ENCODE results near the gene TGOLN2. TPM values are rescaled to one million over a fixed set of nuclear protein-coding genes. Genes with fewer than 3 reads are reported as not detected.

TGOLN2 gene
- total and polyA plus RNA-seq, 2 of the 13 experiments (the other 11 are each of a cell fraction or from before 2014, with no cell fraction given): 99.6 to 155 TPM

DNA sequence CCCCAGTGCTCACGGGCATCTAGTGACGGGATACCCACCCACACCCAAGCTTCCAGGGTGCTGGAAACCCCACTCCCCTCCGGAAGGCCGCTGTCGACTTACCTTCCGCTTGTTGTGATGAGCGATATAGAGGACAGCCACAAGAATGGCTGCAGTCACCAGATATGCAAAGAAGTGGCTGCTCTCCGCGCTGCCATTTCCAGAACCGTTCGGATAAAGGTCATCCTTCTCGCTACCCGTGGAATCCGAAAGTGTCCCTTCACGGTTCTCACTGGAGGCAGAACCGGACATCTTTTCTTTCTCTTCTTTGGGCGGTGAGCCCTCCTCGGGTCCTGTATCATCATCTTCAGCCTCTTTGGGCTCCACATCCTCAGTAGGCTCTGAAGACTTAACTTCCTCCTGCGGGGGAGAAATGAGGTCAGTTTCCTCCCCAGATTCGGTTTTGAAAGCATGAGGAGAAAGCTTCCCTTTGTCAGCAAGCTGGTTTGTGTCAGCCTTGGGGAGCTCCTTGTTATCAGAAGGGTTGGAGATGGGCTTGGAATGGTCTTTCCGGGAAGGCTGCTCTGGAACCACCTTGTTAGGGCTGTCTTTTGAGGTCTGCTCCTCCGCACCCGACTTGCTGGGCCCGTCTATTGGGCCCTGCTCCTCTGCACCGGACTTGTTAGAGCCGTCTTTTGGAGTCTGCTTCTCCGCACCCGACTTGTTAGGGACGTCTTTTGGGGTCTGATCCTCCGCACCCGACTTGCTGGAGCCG lies 1.2 kb downstream of the TGOLN2 start (continued):
- TF ChIP-seq, protein P1, sequence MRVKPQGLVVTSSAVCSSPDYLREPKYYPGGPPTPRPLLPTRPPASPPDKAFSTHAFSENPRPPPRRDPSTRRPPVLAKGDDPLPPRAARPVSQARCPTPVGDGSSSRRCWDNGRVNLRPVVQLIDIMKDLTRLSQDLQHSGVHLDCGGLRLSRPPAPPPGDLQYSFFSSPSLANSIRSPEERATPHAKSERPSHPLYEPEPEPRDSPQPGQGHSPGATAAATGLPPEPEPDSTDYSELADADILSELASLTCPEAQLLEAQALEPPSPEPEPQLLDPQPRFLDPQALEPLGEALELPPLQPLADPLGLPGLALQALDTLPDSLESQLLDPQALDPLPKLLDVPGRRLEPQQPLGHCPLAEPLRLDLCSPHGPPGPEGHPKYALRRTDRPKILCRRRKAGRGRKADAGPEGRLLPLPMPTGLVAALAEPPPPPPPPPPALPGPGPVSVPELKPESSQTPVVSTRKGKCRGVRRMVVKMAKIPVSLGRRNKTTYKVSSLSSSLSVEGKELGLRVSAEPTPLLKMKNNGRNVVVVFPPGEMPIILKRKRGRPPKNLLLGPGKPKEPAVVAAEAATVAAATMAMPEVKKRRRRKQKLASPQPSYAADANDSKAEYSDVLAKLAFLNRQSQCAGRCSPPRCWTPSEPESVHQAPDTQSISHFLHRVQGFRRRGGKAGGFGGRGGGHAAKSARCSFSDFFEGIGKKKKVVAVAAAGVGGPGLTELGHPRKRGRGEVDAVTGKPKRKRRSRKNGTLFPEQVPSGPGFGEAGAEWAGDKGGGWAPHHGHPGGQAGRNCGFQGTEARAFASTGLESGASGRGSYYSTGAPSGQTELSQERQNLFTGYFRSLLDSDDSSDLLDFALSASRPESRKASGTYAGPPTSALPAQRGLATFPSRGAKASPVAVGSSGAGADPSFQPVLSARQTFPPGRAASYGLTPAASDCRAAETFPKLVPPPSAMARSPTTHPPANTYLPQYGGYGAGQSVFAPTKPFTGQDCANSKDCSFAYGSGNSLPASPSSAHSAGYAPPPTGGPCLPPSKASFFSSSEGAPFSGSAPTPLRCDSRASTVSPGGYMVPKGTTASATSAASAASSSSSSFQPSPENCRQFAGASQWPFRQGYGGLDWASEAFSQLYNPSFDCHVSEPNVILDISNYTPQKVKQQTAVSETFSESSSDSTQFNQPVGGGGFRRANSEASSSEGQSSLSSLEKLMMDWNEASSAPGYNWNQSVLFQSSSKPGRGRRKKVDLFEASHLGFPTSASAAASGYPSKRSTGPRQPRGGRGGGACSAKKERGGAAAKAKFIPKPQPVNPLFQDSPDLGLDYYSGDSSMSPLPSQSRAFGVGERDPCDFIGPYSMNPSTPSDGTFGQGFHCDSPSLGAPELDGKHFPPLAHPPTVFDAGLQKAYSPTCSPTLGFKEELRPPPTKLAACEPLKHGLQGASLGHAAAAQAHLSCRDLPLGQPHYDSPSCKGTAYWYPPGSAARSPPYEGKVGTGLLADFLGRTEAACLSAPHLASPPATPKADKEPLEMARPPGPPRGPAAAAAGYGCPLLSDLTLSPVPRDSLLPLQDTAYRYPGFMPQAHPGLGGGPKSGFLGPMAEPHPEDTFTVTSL (CRISPR knock-in tag; IDR thresholded peaks at IDR 0.05; ENCODE audit: borderline replicate concordance): no peak
- TF ChIP-seq RELA (CRISPR knock-in tag; IDR thresholded peaks at IDR 0.05): no peak
- TF ChIP-seq SOX5 (CRISPR knock-in tag; IDR thresholded peaks at IDR 0.05; ENCODE audit: borderline replicate concordance): no peak
- TF ChIP-seq KDM4B (CRISPR knock-in tag; IDR thresholded peaks at IDR 0.05): no peak
- TF ChIP-seq, protein P2, sequence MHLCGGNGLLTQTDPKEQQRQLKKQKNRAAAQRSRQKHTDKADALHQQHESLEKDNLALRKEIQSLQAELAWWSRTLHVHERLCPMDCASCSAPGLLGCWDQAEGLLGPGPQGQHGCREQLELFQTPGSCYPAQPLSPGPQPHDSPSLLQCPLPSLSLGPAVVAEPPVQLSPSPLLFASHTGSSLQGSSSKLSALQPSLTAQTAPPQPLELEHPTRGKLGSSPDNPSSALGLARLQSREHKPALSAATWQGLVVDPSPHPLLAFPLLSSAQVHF (CRISPR knock-in tag; IDR thresholded peaks at IDR 0.05): no peak
- TF ChIP-seq ARID2 (CRISPR knock-in tag; IDR thresholded peaks at IDR 0.05; ENCODE audit: borderline replicate concordance): no peak
- TF ChIP-seq, protein P3, sequence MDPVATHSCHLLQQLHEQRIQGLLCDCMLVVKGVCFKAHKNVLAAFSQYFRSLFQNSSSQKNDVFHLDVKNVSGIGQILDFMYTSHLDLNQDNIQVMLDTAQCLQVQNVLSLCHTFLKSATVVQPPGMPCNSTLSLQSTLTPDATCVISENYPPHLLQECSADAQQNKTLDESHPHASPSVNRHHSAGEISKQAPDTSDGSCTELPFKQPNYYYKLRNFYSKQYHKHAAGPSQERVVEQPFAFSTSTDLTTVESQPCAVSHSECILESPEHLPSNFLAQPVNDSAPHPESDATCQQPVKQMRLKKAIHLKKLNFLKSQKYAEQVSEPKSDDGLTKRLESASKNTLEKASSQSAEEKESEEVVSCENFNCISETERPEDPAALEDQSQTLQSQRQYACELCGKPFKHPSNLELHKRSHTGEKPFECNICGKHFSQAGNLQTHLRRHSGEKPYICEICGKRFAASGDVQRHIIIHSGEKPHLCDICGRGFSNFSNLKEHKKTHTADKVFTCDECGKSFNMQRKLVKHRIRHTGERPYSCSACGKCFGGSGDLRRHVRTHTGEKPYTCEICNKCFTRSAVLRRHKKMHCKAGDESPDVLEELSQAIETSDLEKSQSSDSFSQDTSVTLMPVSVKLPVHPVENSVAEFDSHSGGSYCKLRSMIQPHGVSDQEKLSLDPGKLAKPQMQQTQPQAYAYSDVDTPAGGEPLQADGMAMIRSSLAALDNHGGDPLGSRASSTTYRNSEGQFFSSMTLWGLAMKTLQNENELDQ (CRISPR knock-in tag; IDR thresholded peaks at IDR 0.05; ENCODE audit: borderline replicate concordance): no peak
- TF ChIP-seq, protein P4, sequence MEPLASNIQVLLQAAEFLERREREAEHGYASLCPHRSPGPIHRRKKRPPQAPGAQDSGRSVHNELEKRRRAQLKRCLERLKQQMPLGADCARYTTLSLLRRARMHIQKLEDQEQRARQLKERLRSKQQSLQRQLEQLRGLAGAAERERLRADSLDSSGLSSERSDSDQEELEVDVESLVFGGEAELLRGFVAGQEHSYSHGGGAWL (CRISPR knock-in tag; IDR thresholded peaks at IDR 0.05): no peak
- TF ChIP-seq MIER3 (CRISPR knock-in tag; IDR thresholded peaks at IDR 0.05; ENCODE audit: borderline replicate concordance): peak; percentile 53; the same call in 1 of the 2 replicates
- peak; percentile 20; the same call in 1 of the 2 replicates for TF ChIP-seq TBX2 (CRISPR knock-in tag; IDR thresholded peaks at IDR 0.05; ENCODE audit: borderline replicate concordance)
- TF ChIP-seq NR2F6 (IDR thresholded peaks at IDR 0.05): no peak
- no peak for TF ChIP-seq NR2F6 (CRISPR knock-in tag; IDR thresholded peaks at IDR 0.05)
- TF ChIP-seq ZNF83 (CRISPR knock-in tag; IDR thresholded peaks at IDR 0.05; ENCODE audit: borderline replicate concordance): no peak
- no peak for TF ChIP-seq ZNF816 (CRISPR knock-in tag; IDR thresholded peaks at IDR 0.05; ENCODE audit: borderline replicate concordance)
- TF ChIP-seq ZNF777 (CRISPR knock-in tag; IDR thresholded peaks at IDR 0.05): 0 out of 2 replicates have a peak, but pooled peaks have one; percentile 50
- TF ChIP-seq FOXJ3 (CRISPR knock-in tag; IDR thresholded peaks at IDR 0.05; ENCODE audit: borderline replicate concordance): peak; percentile 18; the same call in 1 of the 2 replicates
- TF ChIP-seq, protein P5, sequence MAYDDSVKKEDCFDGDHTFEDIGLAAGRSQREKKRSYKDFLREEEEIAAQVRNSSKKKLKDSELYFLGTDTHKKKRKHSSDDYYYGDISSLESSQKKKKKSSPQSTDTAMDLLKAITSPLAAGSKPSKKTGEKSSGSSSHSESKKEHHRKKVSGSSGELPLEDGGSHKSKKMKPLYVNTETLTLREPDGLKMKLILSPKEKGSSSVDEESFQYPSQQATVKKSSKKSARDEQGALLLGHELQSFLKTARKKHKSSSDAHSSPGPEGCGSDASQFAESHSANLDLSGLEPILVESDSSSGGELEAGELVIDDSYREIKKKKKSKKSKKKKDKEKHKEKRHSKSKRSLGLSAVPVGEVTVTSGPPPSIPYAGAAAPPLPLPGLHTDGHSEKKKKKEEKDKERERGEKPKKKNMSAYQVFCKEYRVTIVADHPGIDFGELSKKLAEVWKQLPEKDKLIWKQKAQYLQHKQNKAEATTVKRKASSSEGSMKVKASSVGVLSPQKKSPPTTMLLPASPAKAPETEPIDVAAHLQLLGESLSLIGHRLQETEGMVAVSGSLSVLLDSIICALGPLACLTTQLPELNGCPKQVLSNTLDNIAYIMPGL (CRISPR knock-in tag; IDR thresholded peaks at IDR 0.05; ENCODE audit: borderline replicate concordance in 1 of 2, low read depth in 1 of 2): peak in 1 of 2 experiments; percentile 30; a peak in 1 of 4 replicates
- TF ChIP-seq RARA (CRISPR knock-in tag; IDR thresholded peaks at IDR 0.05): no peak; the same call in 1 of the 2 replicates

Measured in HepG2 (cell line).